HG02642 (cell line): Measurements from ENCODE around the gene USP34.

Experiments
- ATAC-seq: cut with Tn5 transposase; IDR thresholded peaks from one replicate; pipeline ENCODE4 v1.9.1; 2021; ENCODE audit warnings: mild to moderate bottlenecking; ENCODE audit not compliant: unreplicated experiment, poor library complexity

The USP34 gene

GRCh38 chr2:61255580-61256437 lies 215.1 kb downstream of the USP34 start:
- no peak for ATAC-seq

DNA sequence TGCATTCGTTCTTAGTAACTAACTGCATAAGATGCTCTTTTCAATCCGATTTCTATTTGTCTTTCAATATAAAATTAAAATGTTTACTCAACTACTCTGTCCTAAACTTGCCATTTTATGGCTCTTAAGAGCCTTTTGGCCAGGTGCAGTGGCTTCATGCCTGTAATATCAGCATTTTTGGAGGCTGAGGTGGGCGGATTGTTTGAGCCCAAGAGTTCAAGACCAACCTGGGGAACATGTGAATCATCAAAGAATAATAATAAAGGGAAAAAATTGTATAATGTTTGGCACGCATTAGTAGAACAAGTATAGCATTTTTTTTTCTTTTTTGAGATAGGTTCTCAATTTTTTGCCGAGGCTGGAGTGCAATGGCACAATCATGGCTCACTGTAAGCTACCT lies 216.4 kb downstream of the USP34 start:
- ATAC-seq = no peak

- ATAC-seq = no peak
These were observed 217.8 kb downstream of the USP34 start for GRCh38 chr2:61253136-61253535.

DNA sequence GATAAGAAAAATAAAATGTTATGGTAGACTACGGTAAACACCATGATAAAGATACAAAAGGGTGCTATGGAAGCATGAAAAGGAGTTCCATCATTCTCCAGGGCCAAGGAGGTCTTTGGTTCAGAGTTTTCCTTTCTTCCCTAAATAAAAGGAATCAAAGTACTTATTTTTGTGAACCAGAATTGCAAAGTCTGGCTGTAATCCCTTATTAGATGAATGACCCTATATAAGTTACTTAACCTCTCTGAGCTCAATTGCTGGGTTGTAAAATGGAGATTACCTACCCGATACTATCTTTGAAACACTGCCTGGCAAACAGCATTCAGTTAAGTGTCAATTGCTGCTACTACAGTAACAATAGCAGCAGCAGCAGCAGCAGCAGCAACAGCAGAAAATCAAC lies 218.9 kb downstream of the USP34 start:
- no peak for ATAC-seq

DNA sequence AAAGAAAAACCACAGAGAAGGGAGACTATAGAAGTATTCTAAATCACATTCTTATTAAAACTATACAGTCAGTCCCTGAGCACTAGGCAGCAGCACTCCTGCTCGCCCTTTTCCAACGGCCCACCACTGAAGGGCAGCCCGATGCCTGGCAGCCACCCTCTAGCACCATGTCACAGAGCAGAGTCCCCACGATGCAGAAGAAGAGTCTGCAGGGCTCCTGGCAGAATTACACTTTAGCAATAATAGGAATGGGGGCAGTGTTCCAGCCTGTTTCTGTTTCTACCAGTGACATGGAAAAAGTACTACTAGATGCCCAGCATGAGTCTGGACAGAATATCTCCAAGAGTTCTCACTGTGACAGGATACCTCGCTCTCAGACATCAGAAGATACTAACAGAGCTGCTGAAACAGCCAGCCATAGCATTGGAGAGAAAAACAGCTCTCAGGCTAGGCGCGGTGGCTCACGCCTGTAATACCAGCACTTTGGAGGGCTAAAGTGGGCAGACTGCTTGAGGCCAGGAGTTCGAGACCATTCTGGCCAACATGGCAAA lies 221.3 kb downstream of the USP34 start:
- no peak for ATAC-seq

GRCh38 chr2:61247204-61247812 lies 223.6 kb downstream of the USP34 start:
- ATAC-seq = no peak

- no peak for ATAC-seq
These were observed 226.2 kb downstream of the USP34 start for GRCh38 chr2:61244694-61245093.

DNA sequence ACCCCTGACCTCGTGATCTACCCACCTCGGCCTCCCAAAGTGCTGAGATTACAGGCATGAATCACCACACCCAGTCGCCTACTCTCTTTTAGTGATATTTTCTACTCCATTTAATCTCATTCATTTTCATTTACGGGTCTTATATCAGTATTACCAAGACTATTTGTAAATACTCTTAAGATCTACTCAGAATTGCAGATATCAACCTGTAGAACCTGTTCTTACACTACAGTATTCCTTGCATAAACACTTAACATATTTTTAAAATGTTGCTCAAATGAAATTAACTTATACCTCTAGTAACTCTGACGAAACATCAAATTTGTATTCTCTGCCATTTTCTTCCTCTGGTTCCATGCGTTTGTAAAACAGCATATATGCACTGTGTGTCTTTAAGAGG lies 229.6 kb downstream of the USP34 start:
- ATAC-seq = no peak

DNA sequence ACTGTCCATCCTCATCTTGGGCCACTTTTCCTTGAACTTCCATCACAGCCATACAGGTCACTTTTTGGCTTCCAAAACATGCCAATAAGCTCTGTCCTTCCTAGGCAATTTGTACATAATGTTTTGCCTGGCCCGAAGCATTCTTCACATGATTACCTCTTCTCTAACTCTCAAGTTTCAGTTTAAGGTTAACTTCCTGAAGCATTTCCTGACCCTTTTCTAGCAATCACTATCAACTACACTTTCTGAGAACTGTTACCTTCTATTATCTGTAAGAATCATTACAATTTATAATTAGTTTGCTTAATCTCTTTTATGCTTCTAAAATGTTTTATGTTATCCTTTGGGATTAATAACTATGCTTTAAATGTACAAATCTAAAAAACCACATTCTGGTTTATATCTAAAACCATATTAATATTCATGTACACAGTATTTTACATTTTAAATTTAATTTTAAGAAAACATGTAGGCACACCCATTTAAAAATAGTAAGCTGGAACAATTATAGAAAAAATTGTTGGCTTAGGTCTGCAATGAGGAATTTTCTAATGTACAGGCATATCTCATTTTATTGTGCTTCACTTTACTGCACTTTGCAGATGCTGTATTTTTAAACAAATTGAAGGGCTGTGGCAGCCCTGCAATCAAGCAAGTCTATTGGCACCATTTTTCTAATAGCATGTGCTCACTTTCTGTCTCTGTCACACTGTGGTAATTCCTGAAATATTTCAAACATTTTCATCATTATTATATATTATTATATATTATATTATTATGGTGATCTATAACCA lies 232.5 kb downstream of the USP34 start:
- no peak for ATAC-seq

- no peak for ATAC-seq
These were observed 235.2 kb downstream of the USP34 start for GRCh38 chr2:61235716-61236115.

GRCh38 chr2:61233581-61233980 lies 237.3 kb downstream of the USP34 start:
- no peak for ATAC-seq

- ATAC-seq = no peak
These were observed 241.0 kb downstream of the USP34 start for GRCh38 chr2:61229936-61230335.

DNA sequence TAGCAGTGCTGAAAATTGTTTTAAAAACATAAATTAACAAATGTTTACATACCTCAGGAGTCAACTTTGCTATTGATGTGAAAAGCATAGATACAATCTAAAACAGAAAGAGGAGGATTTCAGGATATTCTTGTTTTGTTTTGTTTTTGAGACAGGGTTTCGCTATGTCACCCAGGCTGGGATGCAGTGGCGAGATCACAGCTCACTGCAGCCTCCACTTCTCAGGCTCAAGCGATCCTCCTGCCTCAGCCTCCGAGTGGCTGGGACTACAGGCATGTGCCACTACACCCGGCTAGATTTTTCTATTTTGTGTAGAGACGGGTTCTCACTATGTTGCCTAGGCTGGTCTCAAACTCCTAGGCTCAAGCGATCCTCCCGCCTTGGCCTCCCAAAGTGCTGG lies 248.3 kb downstream of the USP34 start:
- no peak for ATAC-seq

GRCh38 chr2:61221819-61222218 lies 249.1 kb downstream of the USP34 start:
- ATAC-seq = no peak

GRCh38 chr2:61220768-61221167 lies 250.1 kb downstream of the USP34 start:
- ATAC-seq = no peak

- no peak for ATAC-seq
These were observed 252.1 kb downstream of the USP34 start for GRCh38 chr2:61218817-61219170.

DNA sequence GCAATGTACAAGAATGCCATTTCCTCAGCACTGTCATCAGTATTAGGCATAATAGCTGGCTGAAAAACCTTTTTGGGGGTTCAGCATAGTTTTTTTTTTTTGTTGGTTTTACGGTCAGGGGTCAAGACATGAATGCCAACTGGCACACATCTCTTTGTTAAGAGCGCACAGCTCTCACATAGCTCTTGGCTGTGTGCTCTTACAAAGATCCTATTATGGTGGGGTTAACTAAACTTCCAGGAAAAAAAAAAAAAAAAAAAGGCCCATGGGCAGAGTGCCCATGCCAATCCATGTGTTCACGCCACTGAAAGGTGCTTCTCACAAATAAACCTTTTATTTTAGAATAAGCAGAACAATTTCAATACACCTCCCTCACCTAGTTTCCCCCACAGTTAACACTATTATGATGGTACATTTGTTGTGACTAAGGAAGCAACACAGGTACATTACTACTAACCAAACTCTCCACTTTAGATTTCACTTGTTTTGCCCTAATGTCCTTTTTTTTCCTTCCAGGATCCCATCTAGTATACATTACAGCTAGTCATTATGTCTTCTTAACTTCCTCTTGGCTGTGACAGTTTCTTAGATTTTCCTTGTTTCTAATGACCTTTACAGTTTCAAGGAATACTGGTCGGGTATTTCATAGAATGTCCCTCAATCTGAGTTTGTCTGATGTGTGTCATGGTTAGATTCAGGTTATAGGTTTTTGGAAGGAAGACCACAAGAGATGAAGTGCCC lies 252.6 kb downstream of the USP34 start:
- ATAC-seq = no peak

DNA sequence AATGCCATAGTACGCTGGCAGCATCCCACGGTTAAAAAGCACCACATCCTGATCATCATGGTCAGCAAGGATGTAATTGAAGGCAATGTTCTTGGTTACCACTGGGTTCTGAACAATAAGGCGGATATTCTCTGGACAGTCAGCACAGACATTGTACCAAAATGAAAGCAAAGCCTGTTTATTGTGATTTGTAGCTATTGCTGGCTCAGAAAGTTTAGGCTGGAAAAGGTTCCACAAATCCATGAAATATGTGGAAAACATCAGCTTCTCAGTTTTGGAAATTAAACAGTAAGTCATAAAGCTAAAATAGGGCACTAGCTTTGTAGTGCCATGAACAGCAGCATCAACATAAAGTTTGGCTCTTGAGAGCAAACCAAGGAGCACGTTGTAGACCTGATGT lies 256.7 kb downstream of the USP34 start:
- no peak for ATAC-seq

GRCh38 chr2:61210332-61210981 lies 260.4 kb downstream of the USP34 start:
- ATAC-seq = no peak

- ATAC-seq = no peak
These were observed 265.8 kb downstream of the USP34 start for GRCh38 chr2:61205132-61205531.
